ENCODE measurements around the gene PDE6C.

The PDE6C gene

GRCh38 chr10:93612311-93612710 lies at the start of gene PDE6C:
TSS of gene PDE6C (plus strand) at chr10:93612537. CDS start at chr10:93612726, 189 bp downstream.
- no peak for DNase-seq (ENCODE audit: low spot score)

GRCh38 chr10:93565446-93565845 lies 46.9 kb upstream of the PDE6C start:
- no peak for DNase-seq (ENCODE audit: low spot score)

- DNase-seq (ENCODE audit: low spot score), result no peak
Observed at GRCh38 chr10:93566435-93567276, 45.7 kb upstream of the PDE6C start, which contains the start of gene FFAR4. TSS of gene FFAR4 (plus strand) at chr10:93566665. CDS start at chr10:93566721, 56 bp downstream.

- no peak for DNase-seq (ENCODE audit: low spot score)
Observed at GRCh38 chr10:93567277-93568104, 44.8 kb upstream of the PDE6C start.

- no peak for DNase-seq (ENCODE audit: low spot score)
Observed at GRCh38 chr10:93568105-93568390, 44.3 kb upstream of the PDE6C start.

- DNase-seq (ENCODE audit: low spot score), result no peak
Observed at GRCh38 chr10:93570383-93570782, 42.0 kb upstream of the PDE6C start.

- no peak for DNase-seq (ENCODE audit: low spot score)
Observed at GRCh38 chr10:93572606-93573005, 39.7 kb upstream of the PDE6C start.

- DNase-seq (ENCODE audit: low spot score), result no peak
Observed at GRCh38 chr10:93573051-93573909, 39.1 kb upstream of the PDE6C start.

GRCh38 chr10:93573924-93574323 lies 38.4 kb upstream of the PDE6C start:
- DNase-seq (ENCODE audit: low spot score), result no peak

- no peak for DNase-seq (ENCODE audit: low spot score)
Observed at GRCh38 chr10:93576888-93577287, 35.4 kb upstream of the PDE6C start.

GRCh38 chr10:93577565-93577964 lies 34.8 kb upstream of the PDE6C start:
- DNase-seq (ENCODE audit: low spot score), result no peak

GRCh38 chr10:93579089-93579488 lies 33.2 kb upstream of the PDE6C start:
- DNase-seq (ENCODE audit: low spot score), result no peak

- no peak for DNase-seq (ENCODE audit: low spot score)
Observed at GRCh38 chr10:93579985-93580711, 32.2 kb upstream of the PDE6C start.

- DNase-seq (ENCODE audit: low spot score), result no peak
Observed at GRCh38 chr10:93580828-93581227, 31.5 kb upstream of the PDE6C start.

GRCh38 chr10:93584445-93584844 lies 27.9 kb upstream of the PDE6C start:
- DNase-seq (ENCODE audit: low spot score), result no peak

GRCh38 chr10:93589648-93590562 lies 22.4 kb upstream of the PDE6C start:
- no peak for DNase-seq (ENCODE audit: low spot score)

- no peak for DNase-seq (ENCODE audit: low spot score)
Observed at GRCh38 chr10:93590638-93591037, 21.7 kb upstream of the PDE6C start.

GRCh38 chr10:93591065-93591808 lies 21.1 kb upstream of the PDE6C start:
- no peak for DNase-seq (ENCODE audit: low spot score)

- DNase-seq (ENCODE audit: low spot score), result no peak
Observed at GRCh38 chr10:93593254-93593653, 19.1 kb upstream of the PDE6C start.

- DNase-seq (ENCODE audit: low spot score), result no peak
Observed at GRCh38 chr10:93593749-93594148, 18.6 kb upstream of the PDE6C start.

Measured in CD4-positive, alpha-beta T cell treated with Interleukin-6 at 100 ng/mL for 8 hours (primary cell).